ENCODE data around the gene PCSK4.

The PCSK4 gene

GRCh38 chr19:1488282-1488601 is 1.9 kb downstream of the PCSK4 start:
- Histone ChIP-seq H3K9me2 (replicated peaks; ENCODE audit: insufficient read depth, low read length) (no peaks in the 10 kb centered on the region), H3K36me3 (ENCODE audit: low read length) (no peaks in the 10 kb centered on the region), H4K20me1 (ENCODE audit: low read depth, low read length) (no peaks in the 10 kb centered on the region), H3F3A (ENCODE audit: insufficient read depth) (no peaks in the 10 kb centered on the region), H3K4me2 (ENCODE audit: low read depth, low read length, poor library complexity, severe bottlenecking) (no peak overlapping the region), H3K9me3 (ENCODE audit: insufficient read depth, low read length) (no peaks in the 10 kb centered on the region), H3K27ac (ENCODE audit: low read depth, low read length) (no peak overlapping the region), H2AFZ (ENCODE audit: low read depth, low read length, severe bottlenecking) (no peak overlapping the region), H3K79me2 (ENCODE audit: insufficient read depth, low read length) (no peaks in the 10 kb centered on the region), H3K9ac (ENCODE audit: low read length) (no peak overlapping the region), H3K27me3 (ENCODE audit: low read length) (no peaks in the 10 kb centered on the region), H3K4me3 (ENCODE audit: insufficient read depth, low read length, poor library complexity, severe bottlenecking) (no peak overlapping the region)
- no peak for TF ChIP-seq CTCF (IDR thresholded peaks at IDR 0.05; ENCODE audit: insufficient read depth, low read length, poor library complexity, severe bottlenecking)
- TF ChIP-seq EZH2phosphoT487 (conservative IDR thresholded peaks at IDR 0.05; ENCODE audit: low read length): no peak

GRCh38 chr19:1487576-1488281 is 2.4 kb downstream of the PCSK4 start:
- TF ChIP-seq CTCF (IDR thresholded peaks at IDR 0.05; ENCODE audit: insufficient read depth, low read length, poor library complexity, severe bottlenecking): no peak
- no peak for TF ChIP-seq EZH2phosphoT487 (conservative IDR thresholded peaks at IDR 0.05; ENCODE audit: low read length)
- no peaks in the 10 kb centered on the region for H3F3A ChIP-seq (ENCODE audit: insufficient read depth)
- H3K27me3 ChIP-seq (ENCODE audit: low read length): no peaks in the 10 kb centered on the region
- H3K9me3 ChIP-seq (ENCODE audit: insufficient read depth, low read length): no peaks in the 10 kb centered on the region
- H3K9ac ChIP-seq (ENCODE audit: low read length): no peak overlapping the region
- H3K4me2 ChIP-seq (ENCODE audit: low read depth, low read length, poor library complexity, severe bottlenecking): no peak overlapping the region
- H4K20me1 ChIP-seq (ENCODE audit: low read depth, low read length): no peaks in the 10 kb centered on the region
- no peak overlapping the region for H3K4me3 ChIP-seq (ENCODE audit: insufficient read depth, low read length, poor library complexity, severe bottlenecking)
- no peak overlapping the region for H3K27ac ChIP-seq (ENCODE audit: low read depth, low read length)
- H3K36me3 ChIP-seq (ENCODE audit: low read length): no peaks in the 10 kb centered on the region
- H3K79me2 ChIP-seq (ENCODE audit: insufficient read depth, low read length): no peaks in the 10 kb centered on the region
- H2AFZ ChIP-seq (ENCODE audit: low read depth, low read length, severe bottlenecking): no peak overlapping the region
- no peaks in the 10 kb centered on the region for H3K9me2 ChIP-seq (replicated peaks; ENCODE audit: insufficient read depth, low read length)

GRCh38 chr19:1486720-1487575 is 3.2 kb downstream of the PCSK4 start:
- no peaks in the 10 kb centered on the region for H3K36me3 ChIP-seq (ENCODE audit: low read length)
- no peak overlapping the region for H3K9ac ChIP-seq (ENCODE audit: low read length)
- H3K79me2 ChIP-seq (ENCODE audit: insufficient read depth, low read length): no peaks in the 10 kb centered on the region
- no peak overlapping the region for H3K27ac ChIP-seq (ENCODE audit: low read depth, low read length)
- no peaks in the 10 kb centered on the region for H4K20me1 ChIP-seq (ENCODE audit: low read depth, low read length)
- no peaks in the 10 kb centered on the region for H3F3A ChIP-seq (ENCODE audit: insufficient read depth)
- no peaks in the 10 kb centered on the region for H3K9me2 ChIP-seq (replicated peaks; ENCODE audit: insufficient read depth, low read length)
- H2AFZ ChIP-seq (ENCODE audit: low read depth, low read length, severe bottlenecking): no peak overlapping the region
- no peak overlapping the region for H3K4me2 ChIP-seq (ENCODE audit: low read depth, low read length, poor library complexity, severe bottlenecking)
- H3K27me3 ChIP-seq (ENCODE audit: low read length): no peaks in the 10 kb centered on the region
- H3K9me3 ChIP-seq (ENCODE audit: insufficient read depth, low read length): no peaks in the 10 kb centered on the region
- H3K4me3 ChIP-seq (ENCODE audit: insufficient read depth, low read length, poor library complexity, severe bottlenecking): no peak overlapping the region
- TF ChIP-seq CTCF (IDR thresholded peaks at IDR 0.05; ENCODE audit: insufficient read depth, low read length, poor library complexity, severe bottlenecking): no peak
- TF ChIP-seq EZH2phosphoT487 (conservative IDR thresholded peaks at IDR 0.05; ENCODE audit: low read length): no peak

Data from SU-DHL-6 (cell line).